8988T (cell line): ENCODE measurements around the gene PTPN3.

Source experiments
- DNase-seq: peaks from one replicate; pipeline ENCODE4 v3.0.0; 2011

Gene PTPN3

GRCh38 chr9:109500421-109500974, 2.4 kb upstream of the PTPN3 start:
- no peak for DNase-seq

- DNase-seq = peak; percentile 85
Observed at GRCh38 chr9:109499631-109500410, 1.7 kb upstream of the PTPN3 start.

GRCh38 chr9:109499093-109499630, 1.1 kb upstream of the PTPN3 start:
- DNase-seq = no peak

GRCh38 chr9:109497226-109498153, 617 bp downstream of the PTPN3 start:
- DNase-seq = peak; percentile 65

- DNase-seq = no peak
Observed at GRCh38 chr9:109496841-109497225, 1.3 kb downstream of the PTPN3 start.

- no peak for DNase-seq
Observed at GRCh38 chr9:109496218-109496617, 1.9 kb downstream of the PTPN3 start.

GRCh38 chr9:109493648-109494047, 4.5 kb downstream of the PTPN3 start:
- DNase-seq = no peak

GRCh38 chr9:109491590-109491989, 6.5 kb downstream of the PTPN3 start:
- no peak for DNase-seq

- no peak for DNase-seq
Observed at GRCh38 chr9:109488791-109489492, 9.2 kb downstream of the PTPN3 start.

GRCh38 chr9:109488351-109488750, 9.8 kb downstream of the PTPN3 start:
- DNase-seq = no peak

GRCh38 chr9:109487247-109487646, 10.9 kb downstream of the PTPN3 start:
- no peak for DNase-seq

GRCh38 chr9:109483744-109484429, 14.2 kb downstream of the PTPN3 start:
- DNase-seq = no peak

- DNase-seq = no peak
Observed at GRCh38 chr9:109482391-109482916, 15.7 kb downstream of the PTPN3 start.

- no peak for DNase-seq
Observed at GRCh38 chr9:109481856-109482255, 16.3 kb downstream of the PTPN3 start.

- no peak for DNase-seq
Observed at GRCh38 chr9:109479822-109480221, 18.3 kb downstream of the PTPN3 start.

GRCh38 chr9:109478665-109479380, 19.3 kb downstream of the PTPN3 start:
- DNase-seq = no peak

GRCh38 chr9:109478051-109478563, 20.0 kb downstream of the PTPN3 start:
- no peak for DNase-seq

- no peak for DNase-seq
Observed at GRCh38 chr9:109477258-109478050, 20.7 kb downstream of the PTPN3 start.

- no peak for DNase-seq
Observed at GRCh38 chr9:109476642-109477257, 21.4 kb downstream of the PTPN3 start.

GRCh38 chr9:109475526-109475925, 22.6 kb downstream of the PTPN3 start:
- no peak for DNase-seq
